HepG2 (cell line): ENCODE data around the gene PPP1R7. TPM values are rescaled to one million over a fixed set of nuclear protein-coding genes. Genes with fewer than 3 reads are reported as not detected.
A peak's percentile ranks its signal among the peaks of the same experiment; 100 is the strongest.

Source experiments
- ATF1 ChIP-seq: IDR thresholded peaks from 2 replicates; pipeline ENCODE4 v1.6.1; 2016; ENCODE audit warnings: mild to moderate bottlenecking, control low read depth
- CERS6 ChIP-seq: sonication (generic); formaldehyde crosslinking; IDR thresholded peaks from 2 replicates; pipeline ENCODE4 v1.5.0; 2020; ENCODE audit warnings: missing genetic modification reagents
- DBP ChIP-seq: sonication (generic); formaldehyde crosslinking; IDR thresholded peaks from 2 replicates; pipeline ENCODE4 v1.4.0; 2020; ENCODE audit warnings: missing genetic modification reagents; ENCODE audit errors: not compliant biosample characterization
- DPF2 ChIP-seq: sonication (generic); formaldehyde crosslinking; IDR thresholded peaks from 2 replicates; pipeline ENCODE4 v1.4.0; 2020; ENCODE audit warnings: mild to moderate bottlenecking, low read depth, missing genetic modification reagents, borderline replicate concordance
- ETV6 ChIP-seq: sonication (generic); formaldehyde crosslinking; conservative IDR thresholded peaks from 2 replicates; pipeline ENCODE4 v1.4.0; 2020; ENCODE audit warnings: missing genetic modification reagents
- KDM5A ChIP-seq: fragments of 200-600 bp; sonication (generic); IDR thresholded peaks from 2 replicates; pipeline ENCODE4 v1.7.0; 2018; ENCODE audit warnings: antibody characterized with exemption, mild to moderate bottlenecking, low read length, borderline replicate concordance
- KLF11 ChIP-seq: IDR thresholded peaks from 2 replicates; pipeline ENCODE4 v1.6.1; 2016; ENCODE audit warnings: missing compliant biosample characterization
- MAFK ChIP-seq, 2 experiments: IDR thresholded peaks in 1 of 2; conservative IDR thresholded peaks in 1 of 2; 2 replicates each; pipeline ENCODE4 v1.6.1; 2011; ENCODE audit warnings: improper control_type of control experiment in 2 of 2, low read length in 2 of 2
- NFKBIZ ChIP-seq: IDR thresholded peaks from 2 replicates; pipeline ENCODE4 v1.6.1; 2018; ENCODE audit warnings: missing genetic modification reagents, missing compliant biosample characterization
- PRDM4 ChIP-seq: sonication (generic); formaldehyde crosslinking; IDR thresholded peaks from 2 replicates; pipeline ENCODE4 v1.9.0; 2021; ENCODE audit warnings: missing genetic modification reagents, borderline replicate concordance
- REXO4 ChIP-seq: sonication (generic); formaldehyde crosslinking; IDR thresholded peaks from 2 replicates; pipeline ENCODE4 v1.8.0; 2022; ENCODE audit warnings: missing genetic modification reagents, mild to moderate bottlenecking, borderline replicate concordance
- SAP130 ChIP-seq: IDR thresholded peaks from 2 replicates; pipeline ENCODE4 v1.6.1; 2016; ENCODE audit warnings: low read depth
- SOX13 ChIP-seq, 3 experiments: fragments of 450-650 bp in 1 of 3; sonication (generic) in 1 of 3; formaldehyde crosslinking in 1 of 3; IDR thresholded peaks in 2 of 3; conservative IDR thresholded peaks in 1 of 3; 2 replicates each; pipeline versions ENCODE4 v1.5.0 to v1.6.1; 2016 to 2020; ENCODE audit warnings: antibody characterized with exemption in 1 of 3, mild to moderate bottlenecking in 1 of 3, missing compliant biosample characterization in 1 of 3, missing genetic modification reagents in 1 of 3, moderate library complexity in 1 of 3
- SOX6 ChIP-seq, 2 experiments: fragments of 450-650 bp in 1 of 2; sonication (generic) in 1 of 2; formaldehyde crosslinking in 1 of 2; IDR thresholded peaks; 2 replicates each; pipeline versions ENCODE4 v1.4.0 to v1.6.1; 2017 to 2020; ENCODE audit warnings: antibody characterized with exemption in 1 of 2, mild to moderate bottlenecking in 1 of 2, missing genetic modification reagents in 1 of 2
- SRSF4 ChIP-seq: fragments of 200-400 bp; formaldehyde crosslinking; IDR thresholded peaks from one replicate; pipeline ENCODE4 v1.6.1; 2018; ENCODE audit warnings: mild to moderate bottlenecking, low read depth, low read length, moderate library complexity; ENCODE audit not compliant: poor library complexity, severe bottlenecking
- ZNF235 ChIP-seq: sonication (generic); formaldehyde crosslinking; IDR thresholded peaks from 2 replicates; pipeline ENCODE4 v1.8.1; 2023; ENCODE audit warnings: mild to moderate bottlenecking, missing genetic modification reagents, borderline replicate concordance
- ZNF335 ChIP-seq: sonication (generic); formaldehyde crosslinking; IDR thresholded peaks from 2 replicates; pipeline ENCODE4 v1.4.0; 2020; ENCODE audit warnings: missing genetic modification reagents
- ZNF589 ChIP-seq: sonication (generic); formaldehyde crosslinking; conservative IDR thresholded peaks from 2 replicates; pipeline ENCODE4 v1.8.0; 2022; ENCODE audit warnings: mild to moderate bottlenecking, moderate library complexity, missing genetic modification reagents
- ZNF615 ChIP-seq: sonication (generic); formaldehyde crosslinking; IDR thresholded peaks from 2 replicates; pipeline ENCODE4 v1.5.0; 2020; ENCODE audit warnings: mild to moderate bottlenecking, missing genetic modification reagents, borderline replicate concordance
- ZNF616 ChIP-seq: sonication (generic); formaldehyde crosslinking; IDR thresholded peaks from 2 replicates; pipeline ENCODE4 v1.5.0; 2020; ENCODE audit warnings: low read depth, mild to moderate bottlenecking, missing genetic modification reagents
- ZNF629 ChIP-seq: sonication (generic); formaldehyde crosslinking; conservative IDR thresholded peaks from 2 replicates; pipeline ENCODE4 v1.5.0; 2020; ENCODE audit warnings: missing genetic modification reagents
- ZNF749 ChIP-seq: sonication (generic); formaldehyde crosslinking; IDR thresholded peaks from 2 replicates; pipeline ENCODE4 v1.8.0; 2022; ENCODE audit warnings: mild to moderate bottlenecking, missing genetic modification reagents, moderate library complexity, borderline replicate concordance
- polyA plus RNA-seq, 8 experiments: library from polyadenylated mRNA; depleted of rRNA in 3 of 8; stranded (reverse) in 7 of 8; unstranded in 1 of 8; fragments of >200 nt; fragmentation: Illumina TruSeq in 4 of 8; extraction: Trizol in 4 of 8; gene quantifications; 2 replicates each; pipeline versions ENCODE4 v1.2.1 to v1.2.3, GENCODE V29; 2011 to 2016; ENCODE audit warnings: low read depth in 4 of 8, missing spikeins in 1 of 8, mixed read lengths in 1 of 8; ENCODE audit not compliant: insufficient read depth in 1 of 8
- total RNA-seq, 5 experiments: library from RNA; depleted of rRNA; stranded (reverse); fragments of >200 nt; fragmentation: Illumina TruSeq; extraction: Trizol; gene quantifications; 2 replicates each; pipeline ENCODE4 v1.2.3, GENCODE V29; 2016; ENCODE audit warnings: low read depth in 1 of 5

The PPP1R7 gene
- total and polyA plus RNA-seq, 2 of the 13 experiments (the other 11 are each of a cell fraction or from before 2014, with no cell fraction given), result 33.3 to 67.9 TPM

GRCh38 chr2:241217320-241218031 is 67.2 kb downstream of the PPP1R7 start (continued):
- TF ChIP-seq ZNF615 (CRISPR knock-in tag) (no peak), SRSF4 (no peak), PRDM4 (CRISPR knock-in tag) (peak; percentile 69; the same call in 1 of the 2 replicates), KLF11 (peak; percentile 64; the same call in 1 of the 2 replicates), SAP130 (CRISPR knock-in tag) (peak; percentile 88), DPF2 (CRISPR knock-in tag) (no peak; the same call in 1 of the 2 replicates), ZNF616 (0 out of 2 replicates have a peak, but pooled peaks have one; percentile 87), ZNF235 (CRISPR knock-in tag) (0 out of 2 replicates have a peak, but pooled peaks have one; percentile 76), ZNF335 (CRISPR knock-in tag) (peak; percentile 70; the same call in 1 of the 2 replicates), DBP (CRISPR knock-in tag) (peak; percentile 79), SOX6 (IDR thresholded peaks at IDR 0.05) (no peak), SOX6 (CRISPR knock-in tag; IDR thresholded peaks at IDR 0.05) (peak; percentile 73), REXO4 (CRISPR knock-in tag) (no peak), ZNF749 (peak; percentile 72), MAFK (conservative IDR thresholded peaks at IDR 0.05 in 1 of 2, IDR thresholded peaks at IDR 0.05 in 1 of 2; ENCODE audit: low read length in 2 of 2) (no peak), ZNF629 (CRISPR knock-in tag) (0 out of 2 replicates have a peak, but pooled peaks have one; percentile 14), KDM5A (no peak; the same call in 1 of the 2 replicates), SOX13 (IDR thresholded peaks at IDR 0.05) (no peak), SOX13 (CRISPR knock-in tag; conservative IDR thresholded peaks at IDR 0.05 in 1 of 2, IDR thresholded peaks at IDR 0.05 in 1 of 2) (peak in 1 of 2 experiments; percentile 41; a peak in 1 of 4 replicates), NFKBIZ (CRISPR knock-in tag) (no peak), ETV6 (CRISPR knock-in tag) (peak; percentile 60; the same call in 1 of the 2 replicates), ATF1 (CRISPR knock-in tag) (no peak), CERS6 (CRISPR knock-in tag) (no peak), ZNF589 (CRISPR knock-in tag) (0 out of 2 replicates have a peak, but pooled peaks have one; percentile 70)
